Neural cell (in vitro differentiated cells): Measurements from ENCODE around the gene GADL1. TPM values are rescaled to one million over a fixed set of nuclear protein-coding genes. Genes with fewer than 3 reads are reported as not detected.

Experiments
- H2AFZ ChIP-seq: fragments of 200-600, 300-800 bp; sonication (generic), shearing (Covaris generic); 2 replicates; pipeline ENCODE4 v1.6.0; 2014; ENCODE audit warnings: low read depth, mild to moderate bottlenecking, antibody characterized with exemption, low read length, moderate library complexity
- H3F3A ChIP-seq: fragments of 200-600 bp; shearing (Covaris generic); 2 replicates; pipeline ENCODE4 v1.6.1; 2016; ENCODE audit warnings: mild to moderate bottlenecking, moderate library complexity, mixed read lengths, antibody characterized with exemption, low read length; ENCODE audit not compliant: insufficient read depth, poor library complexity, severe bottlenecking
- H3K27ac ChIP-seq: fragments of 200-600, 300-800 bp; sonication (generic), shearing (Covaris generic); 2 replicates; pipeline ENCODE4 v1.5.1; 2014; ENCODE audit warnings: mild to moderate bottlenecking, low read length, moderate library complexity
- H3K27me3 ChIP-seq: fragments of 300-800, 200-600 bp; sonication (generic), shearing (Covaris generic); 2 replicates; pipeline ENCODE4 v1.6.0; 2014; ENCODE audit warnings: mild to moderate bottlenecking, low read depth, low read length, moderate library complexity; ENCODE audit not compliant: insufficient read depth
- H3K36me3 ChIP-seq: fragments of 300-800, 200-600 bp; sonication (generic), shearing (Covaris generic); 2 replicates; pipeline ENCODE4 v1.5.1; 2014; ENCODE audit warnings: mild to moderate bottlenecking, antibody characterized with exemption, low read length, moderate library complexity; ENCODE audit not compliant: insufficient read depth
- H3K4me2 ChIP-seq: fragments of 300-800, 200-600 bp; sonication (generic), shearing (Covaris generic); 2 replicates; pipeline ENCODE4 v1.6.0; 2014; ENCODE audit warnings: mild to moderate bottlenecking, low read length
- H3K4me3 ChIP-seq: fragments of 300-800, 200-600 bp; sonication (generic), shearing (Covaris generic); 2 replicates; pipeline ENCODE4 v1.5.1; 2014; ENCODE audit warnings: mild to moderate bottlenecking, low read length, moderate library complexity
- H3K79me2 ChIP-seq: fragments of 200-600 bp; shearing (Covaris generic); replicated peaks from 2 replicates; pipeline ENCODE4 v1.6.0; 2014; ENCODE audit warnings: mild to moderate bottlenecking, low read length, moderate library complexity; ENCODE audit not compliant: insufficient read depth
- H3K9ac ChIP-seq: fragments of 300-800, 200-600 bp; sonication (generic), shearing (Covaris generic); 2 replicates; pipeline ENCODE4 v1.6.1; 2016; ENCODE audit warnings: mild to moderate bottlenecking, low read length, mixed read lengths
- H3K9me2 ChIP-seq: fragments of 200-600 bp; shearing (Covaris generic); 2 replicates; pipeline ENCODE4 v1.6.1; 2016; ENCODE audit warnings: mild to moderate bottlenecking, low read length, mixed read lengths; ENCODE audit not compliant: insufficient read depth
- H3K9me3 ChIP-seq: fragments of 200-600, 300-800 bp; sonication (generic), shearing (Covaris generic); 2 replicates; pipeline ENCODE4 v1.6.1; 2016; ENCODE audit warnings: mild to moderate bottlenecking, mixed run types, low read length, moderate library complexity, mixed read lengths
- H4K20me1 ChIP-seq: fragments of 200-600 bp; shearing (Covaris generic); 2 replicates; pipeline ENCODE4 v1.6.1; 2016; ENCODE audit warnings: mild to moderate bottlenecking, mixed run types; ENCODE audit not compliant: insufficient read depth
- CTCF ChIP-seq: fragments of 450-650 bp; IDR thresholded peaks from 2 replicates; pipeline ENCODE4 v1.5.1; 2014; ENCODE audit warnings: antibody characterized with exemption, mild to moderate bottlenecking, moderate library complexity; ENCODE audit not compliant: poor library complexity, severe bottlenecking
- EP300 ChIP-seq: fragments of 450-650 bp; conservative IDR thresholded peaks from 2 replicates; pipeline ENCODE4 v1.6.1; 2014; ENCODE audit warnings: antibody characterized with exemption, mild to moderate bottlenecking, moderate library complexity; ENCODE audit not compliant: poor library complexity, severe bottlenecking
- EZH2 ChIP-seq: fragments of 200-600, 300-800 bp; shearing (Covaris generic), sonication (generic); IDR thresholded peaks from 2 replicates; pipeline ENCODE4 v1.6.1; 2014; ENCODE audit warnings: antibody characterized with exemption, low read length, borderline replicate concordance, mild to moderate bottlenecking; ENCODE audit not compliant: insufficient read depth, poor library complexity, severe bottlenecking
- MXI1 ChIP-seq: fragments of 450-650 bp; conservative IDR thresholded peaks from 2 replicates; pipeline ENCODE4 v1.6.1; 2014; ENCODE audit warnings: antibody characterized with exemption, mild to moderate bottlenecking; ENCODE audit not compliant: poor library complexity, severe bottlenecking
- POLR2AphosphoS5 ChIP-seq: IDR thresholded peaks from 2 replicates; pipeline ENCODE4 v1.6.1; 2012
- RAD21 ChIP-seq: fragments of 450-650 bp; conservative IDR thresholded peaks from 2 replicates; pipeline ENCODE4 v1.6.1; 2014; ENCODE audit warnings: antibody characterized with exemption, mild to moderate bottlenecking, moderate library complexity
- SMC3 ChIP-seq: fragments of 450-650 bp; conservative IDR thresholded peaks from 2 replicates; pipeline ENCODE4 v1.6.1; 2014; ENCODE audit warnings: antibody characterized with exemption, mild to moderate bottlenecking, moderate library complexity; ENCODE audit not compliant: poor library complexity
- TAF1 ChIP-seq: IDR thresholded peaks from 2 replicates; pipeline ENCODE4 v1.6.1; 2012; ENCODE audit warnings: low read depth
- polyA plus RNA-seq: library from polyadenylated mRNA; depleted of rRNA; stranded (reverse); fragments of >200 nt; gene quantifications from 2 replicates; pipeline ENCODE4 v1.2.3, GENCODE V29; 2014
- TF ChIP-seq, protein P1 (sequence below): IDR thresholded peaks from 2 replicates; pipeline ENCODE4 v1.6.1; 2012; ENCODE audit warnings: borderline replicate concordance

The GADL1 gene
- polyA plus RNA-seq, 1 donor from 2014 or later = not detected

DNA sequence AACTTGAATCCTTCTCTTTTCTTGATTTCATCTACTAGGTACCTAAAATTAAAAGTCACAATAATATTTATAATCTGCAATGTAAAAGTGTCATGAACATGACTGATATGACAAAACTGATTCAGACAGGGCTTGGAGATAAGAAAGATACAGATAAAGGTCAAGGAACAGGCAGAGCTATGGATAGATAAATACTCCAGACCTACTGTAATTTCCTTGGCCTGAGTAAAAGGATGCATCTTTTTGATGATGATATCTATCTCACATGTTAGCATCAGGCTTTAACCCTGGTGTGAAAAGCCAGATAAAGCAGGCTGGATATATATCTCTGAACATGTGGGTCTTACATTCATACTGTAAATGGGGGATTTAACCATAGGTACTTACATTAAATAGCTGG is 108.1 kb downstream of the GADL1 start:
- TF ChIP-seq RAD21 (no peak), TAF1 (no peak), POLR2AphosphoS5 (no peak)

GRCh38 chr3:30779686-30780287 is 114.7 kb downstream of the GADL1 start:
- Histone ChIP-seq H2AFZ (no peak overlapping the region), H3F3A (no peaks in the 10 kb centered on the region), H4K20me1 (no peaks in the 10 kb centered on the region), H3K27ac (no peak overlapping the region), H3K9me3 (no peaks in the 10 kb centered on the region), H3K4me3 (no peak overlapping the region), H3K27me3 (no peaks in the 10 kb centered on the region), H3K9me2 (no peaks in the 10 kb centered on the region), H3K79me2 (no peaks in the 10 kb centered on the region), H3K36me3 (no peaks in the 10 kb centered on the region), H3K4me2 (no peak overlapping the region), H3K9ac (no peak overlapping the region)
- TF ChIP-seq CTCF (peak; percentile 20), POLR2AphosphoS5 (no peak), RAD21 (peak; percentile 24), SMC3 (no peak), EP300 (no peak)
- TF ChIP-seq, protein P1, sequence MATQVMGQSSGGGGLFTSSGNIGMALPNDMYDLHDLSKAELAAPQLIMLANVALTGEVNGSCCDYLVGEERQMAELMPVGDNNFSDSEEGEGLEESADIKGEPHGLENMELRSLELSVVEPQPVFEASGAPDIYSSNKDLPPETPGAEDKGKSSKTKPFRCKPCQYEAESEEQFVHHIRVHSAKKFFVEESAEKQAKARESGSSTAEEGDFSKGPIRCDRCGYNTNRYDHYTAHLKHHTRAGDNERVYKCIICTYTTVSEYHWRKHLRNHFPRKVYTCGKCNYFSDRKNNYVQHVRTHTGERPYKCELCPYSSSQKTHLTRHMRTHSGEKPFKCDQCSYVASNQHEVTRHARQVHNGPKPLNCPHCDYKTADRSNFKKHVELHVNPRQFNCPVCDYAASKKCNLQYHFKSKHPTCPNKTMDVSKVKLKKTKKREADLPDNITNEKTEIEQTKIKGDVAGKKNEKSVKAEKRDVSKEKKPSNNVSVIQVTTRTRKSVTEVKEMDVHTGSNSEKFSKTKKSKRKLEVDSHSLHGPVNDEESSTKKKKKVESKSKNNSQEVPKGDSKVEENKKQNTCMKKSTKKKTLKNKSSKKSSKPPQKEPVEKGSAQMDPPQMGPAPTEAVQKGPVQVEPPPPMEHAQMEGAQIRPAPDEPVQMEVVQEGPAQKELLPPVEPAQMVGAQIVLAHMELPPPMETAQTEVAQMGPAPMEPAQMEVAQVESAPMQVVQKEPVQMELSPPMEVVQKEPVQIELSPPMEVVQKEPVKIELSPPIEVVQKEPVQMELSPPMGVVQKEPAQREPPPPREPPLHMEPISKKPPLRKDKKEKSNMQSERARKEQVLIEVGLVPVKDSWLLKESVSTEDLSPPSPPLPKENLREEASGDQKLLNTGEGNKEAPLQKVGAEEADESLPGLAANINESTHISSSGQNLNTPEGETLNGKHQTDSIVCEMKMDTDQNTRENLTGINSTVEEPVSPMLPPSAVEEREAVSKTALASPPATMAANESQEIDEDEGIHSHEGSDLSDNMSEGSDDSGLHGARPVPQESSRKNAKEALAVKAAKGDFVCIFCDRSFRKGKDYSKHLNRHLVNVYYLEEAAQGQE = no peak

More for the DNA sequence above, 108.1 kb downstream of the GADL1 start:
- no peaks in the 10 kb centered on the region for H3K79me2 ChIP-seq
- no peak overlapping the region for H3K27ac ChIP-seq
- H2AFZ ChIP-seq = no peak overlapping the region
- no peaks in the 10 kb centered on the region for H3F3A ChIP-seq
- H3K36me3 ChIP-seq = no peaks in the 10 kb centered on the region
- H3K4me2 ChIP-seq = no peak overlapping the region
- H3K9ac ChIP-seq = no peak overlapping the region
- no peaks in the 10 kb centered on the region for H3K27me3 ChIP-seq
- H3K9me3 ChIP-seq = no peaks in the 10 kb centered on the region
- H4K20me1 ChIP-seq = no peaks in the 10 kb centered on the region
- no peaks in the 10 kb centered on the region for H3K9me2 ChIP-seq
- no peak overlapping the region for H3K4me3 ChIP-seq

- H2AFZ ChIP-seq = no peak overlapping the region
- H3K27ac ChIP-seq = no peak overlapping the region
- H3K27me3 ChIP-seq = no peaks in the 10 kb centered on the region
- H3K9me2 ChIP-seq = no peaks in the 10 kb centered on the region
- TF ChIP-seq EZH2 (no peak), MXI1 (no peak), TAF1 (no peak), POLR2AphosphoS5 (no peak), SMC3 (no peak), RAD21 (no peak), EP300 (no peak), CTCF (no peak)
- TF ChIP-seq, protein P1 = no peak
- no peaks in the 10 kb centered on the region for H3F3A ChIP-seq
- H3K79me2 ChIP-seq = no peaks in the 10 kb centered on the region
- no peaks in the 10 kb centered on the region for H3K9me3 ChIP-seq
- H3K4me2 ChIP-seq = no peak overlapping the region
- H3K36me3 ChIP-seq = no peaks in the 10 kb centered on the region
- no peak overlapping the region for H3K9ac ChIP-seq
- no peak overlapping the region for H3K4me3 ChIP-seq
- H4K20me1 ChIP-seq = no peaks in the 10 kb centered on the region
Measured at GRCh38 chr3:30778933-30779332, 115.5 kb downstream of the GADL1 start.
